Stimulated activated CD8-positive, alpha-beta memory T cell treated with anti-CD3 and anti-CD28 coated beads, Interleukin-4, amount 100 ng/mL, for 1 hour (primary cell): ENCODE data around the gene SH2D6.
"Not testable (repeated sequence)": the region's sequence is repeated elsewhere in the genome, so short reads cannot be mapped to it uniquely, and the experiment has no call there.

Experiments used
- DNase-seq, 2 donors: peaks; one replicate each; pipeline ENCODE4 v3.0.0-alpha.2; 2020; ENCODE audit warnings: low read depth in 2 of 2, low spot score in 1 of 2

SH2D6 gene

GRCh38 chr2:85418132-85419008 is at the start of gene SH2D6:
Gene SH2D6 (plus strand): TSS chr2:85418714. CDS start chr2:85429466, 10,752 bp downstream.
- DNase-seq = peak; percentile 51 to 66

DNA sequence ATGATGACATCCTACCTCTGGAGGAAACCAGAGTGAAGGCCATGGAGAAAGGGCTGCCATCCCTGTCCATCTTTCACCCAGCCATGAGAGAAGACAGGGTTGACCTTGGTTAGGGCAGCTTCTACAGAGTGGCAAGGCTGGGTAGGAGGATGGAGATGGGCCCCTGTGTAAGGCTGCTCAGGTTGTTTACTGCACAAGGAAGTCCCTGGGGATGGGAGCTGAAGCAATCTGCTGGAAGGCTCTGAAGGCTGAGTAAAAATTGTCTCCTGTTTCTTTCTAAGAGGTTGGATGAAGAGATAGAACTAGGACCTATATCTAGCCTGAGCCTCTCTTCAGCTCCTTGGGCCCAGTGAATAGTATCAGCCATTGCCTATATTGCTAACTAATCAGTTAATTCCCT is 49.6 kb upstream of the SH2D6 start:
- no peak for DNase-seq

GRCh38 chr2:85369500-85369899 is 49.0 kb upstream of the SH2D6 start:
- no peak for DNase-seq

- no peak for DNase-seq
Measured at GRCh38 chr2:85371045-85371444, 47.5 kb upstream of the SH2D6 start.

DNA sequence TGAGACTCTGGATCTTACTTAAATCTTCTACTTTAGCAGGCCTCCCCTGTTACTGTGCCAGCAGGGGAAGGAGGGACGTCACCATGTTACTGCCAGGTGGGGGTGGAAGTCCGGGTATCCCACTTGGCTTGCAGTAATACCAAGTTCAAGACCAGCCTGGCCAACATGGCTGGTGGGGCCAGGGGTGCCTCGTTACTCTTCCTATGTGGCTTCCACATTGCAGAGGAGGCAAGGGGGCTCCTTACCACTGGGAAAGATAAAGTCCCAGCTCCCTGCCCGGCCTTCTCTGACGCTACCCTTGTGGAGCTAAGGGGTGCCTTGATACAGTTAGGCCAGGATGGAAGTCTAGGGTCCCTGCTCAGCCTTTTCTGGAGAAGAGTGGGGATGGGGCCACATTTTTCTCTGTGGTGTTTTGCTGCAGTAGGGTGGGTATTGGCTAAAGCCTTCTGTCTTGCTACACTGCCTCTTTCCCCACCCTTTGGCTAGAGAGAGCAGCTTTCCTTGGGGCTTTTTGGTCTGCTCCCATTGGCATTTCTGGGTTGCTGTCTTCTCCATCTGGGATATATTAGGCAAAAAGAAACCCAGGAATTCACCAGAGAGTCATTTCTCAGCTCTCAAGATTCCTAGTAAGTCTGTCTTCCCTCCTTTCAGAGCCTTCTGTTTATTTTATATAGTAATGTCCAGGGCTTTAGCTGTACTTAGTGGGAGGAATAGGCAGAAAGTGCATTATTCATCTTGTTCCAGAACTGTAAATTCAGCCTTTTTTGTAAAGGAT is 42.0 kb upstream of the SH2D6 start:
- no peak for DNase-seq

DNA sequence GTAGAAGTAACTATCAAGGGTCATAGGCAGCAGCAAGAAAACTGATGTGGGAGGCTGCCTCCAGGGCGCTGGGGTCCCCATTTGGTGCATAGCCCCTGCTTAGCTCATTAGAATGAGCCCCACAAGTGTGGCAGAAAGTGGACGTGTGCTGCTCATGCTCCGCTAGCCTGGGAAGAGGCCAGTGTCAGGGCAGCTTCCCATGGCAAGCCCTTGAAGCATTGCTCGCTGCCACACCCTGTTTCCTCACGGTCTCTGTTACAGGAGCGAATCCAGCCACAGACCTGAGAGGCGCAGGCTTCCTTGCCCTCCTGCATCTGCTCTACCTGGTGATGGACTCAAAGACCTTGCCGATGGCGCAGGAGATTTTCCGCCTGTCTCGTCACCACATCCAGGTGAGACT is 41.4 kb upstream of the SH2D6 start:
- no peak for DNase-seq

GRCh38 chr2:85378257-85378656 is 40.3 kb upstream of the SH2D6 start:
- DNase-seq = no peak

DNA sequence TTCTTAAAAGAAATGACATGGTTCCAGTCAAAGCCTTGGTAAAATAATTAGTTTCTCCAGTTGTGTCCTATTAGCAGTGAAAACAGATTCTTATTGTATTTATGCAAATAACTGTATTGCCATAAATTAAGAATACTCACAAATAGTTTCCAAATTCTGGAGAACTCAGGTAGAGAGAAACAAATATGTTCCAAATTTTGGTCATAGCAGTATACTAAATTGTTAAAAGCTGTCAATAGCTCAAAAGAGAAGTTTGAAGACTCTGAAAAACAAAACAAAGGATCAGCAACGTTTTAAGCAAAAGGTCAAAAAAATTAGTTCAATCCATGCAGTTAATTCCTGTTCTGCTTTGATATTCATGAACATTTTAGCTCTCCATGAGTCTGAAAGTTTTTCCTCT is 38.5 kb upstream of the SH2D6 start:
- DNase-seq = no peak

GRCh38 chr2:85383151-85383550 is 35.4 kb upstream of the SH2D6 start:
- not testable (repeated sequence) for DNase-seq

GRCh38 chr2:85383850-85384249 is 34.7 kb upstream of the SH2D6 start:
- DNase-seq = no peak

DNA sequence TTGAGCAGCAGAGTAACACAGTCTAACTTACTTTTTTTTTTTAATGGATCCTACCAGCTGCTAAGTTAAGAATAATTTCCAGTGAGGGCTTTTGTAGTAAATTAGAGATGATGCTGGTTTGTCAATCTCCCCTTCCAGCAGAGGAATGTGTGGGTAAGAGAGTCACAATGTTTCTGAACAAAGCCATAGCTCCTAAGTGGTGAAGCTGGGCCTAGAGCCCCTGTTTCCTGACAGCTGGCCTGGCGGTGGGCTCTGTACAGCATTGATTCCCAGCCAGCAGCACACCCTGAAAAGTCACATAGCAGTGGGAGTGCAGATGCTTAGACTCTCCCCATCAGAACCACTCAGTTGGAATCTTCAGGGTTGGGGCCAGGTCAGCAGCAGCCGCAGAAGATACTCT is 32.8 kb upstream of the SH2D6 start:
- DNase-seq = no peak

- DNase-seq = no peak
Measured at GRCh38 chr2:85387754-85388153, 30.8 kb upstream of the SH2D6 start.

GRCh38 chr2:85388878-85389538 is 29.5 kb upstream of the SH2D6 start:
- no peak for DNase-seq

DNA sequence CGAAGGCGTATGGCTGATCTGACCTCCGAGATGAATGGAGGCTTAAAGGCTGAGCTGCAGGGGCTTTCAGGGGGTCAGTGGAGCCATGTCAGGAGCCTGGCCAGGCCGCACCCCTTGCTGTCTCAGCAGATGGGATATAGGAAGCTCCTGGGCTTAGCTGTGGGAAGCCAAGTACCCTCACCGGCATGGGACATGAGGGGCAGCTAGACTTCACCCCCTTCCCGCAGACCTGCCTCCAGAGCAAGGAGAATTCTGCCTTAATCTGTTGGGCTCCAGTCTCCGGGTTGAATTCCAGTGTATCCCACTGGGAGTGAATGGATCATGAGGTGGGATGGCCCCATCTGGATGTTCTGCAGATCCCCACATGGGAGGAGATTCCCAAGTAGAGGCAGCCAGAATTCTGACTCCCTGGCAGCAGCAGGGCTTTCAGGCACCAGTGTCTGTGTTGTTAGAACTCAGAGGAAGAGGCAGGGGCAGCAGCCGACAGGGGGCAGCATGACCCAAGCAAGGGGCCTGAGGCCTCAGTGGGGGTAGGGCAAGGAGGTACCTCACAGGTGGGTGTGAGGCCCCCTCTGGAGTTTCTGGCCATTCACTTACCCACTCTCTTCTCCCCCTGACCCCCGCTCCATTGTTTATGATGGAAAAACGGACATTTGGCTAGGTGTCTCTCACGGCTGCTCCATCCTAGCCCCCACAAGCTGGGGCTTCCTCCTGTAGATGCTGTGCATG is 27.4 kb upstream of the SH2D6 start:
- DNase-seq = peak in 1 of 2 donors; percentile 58

- no peak for DNase-seq
Measured at GRCh38 chr2:85393836-85394235, 24.7 kb upstream of the SH2D6 start.

- no peak for DNase-seq
Measured at GRCh38 chr2:85394261-85394681, 24.2 kb upstream of the SH2D6 start.

DNA sequence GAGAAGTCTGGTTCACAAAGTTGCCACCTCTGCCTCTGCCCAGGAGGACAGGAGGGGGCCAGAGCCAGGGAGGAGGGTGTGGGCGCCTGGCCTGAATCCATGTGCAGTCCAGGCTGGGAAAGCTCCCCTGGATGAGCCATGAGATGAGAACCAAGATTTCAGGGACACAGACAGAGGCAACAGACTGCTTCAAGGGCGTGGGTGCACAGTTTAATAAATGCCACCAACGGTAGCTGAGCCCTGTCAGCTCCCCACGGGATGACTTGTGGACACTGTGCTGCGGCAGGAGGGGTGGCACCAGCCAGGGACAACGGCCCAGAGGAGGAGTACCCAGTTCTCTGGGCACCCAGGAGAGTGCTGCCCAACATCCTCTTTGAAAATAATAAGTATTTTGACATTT is 23.5 kb upstream of the SH2D6 start:
- DNase-seq = no peak

DNA sequence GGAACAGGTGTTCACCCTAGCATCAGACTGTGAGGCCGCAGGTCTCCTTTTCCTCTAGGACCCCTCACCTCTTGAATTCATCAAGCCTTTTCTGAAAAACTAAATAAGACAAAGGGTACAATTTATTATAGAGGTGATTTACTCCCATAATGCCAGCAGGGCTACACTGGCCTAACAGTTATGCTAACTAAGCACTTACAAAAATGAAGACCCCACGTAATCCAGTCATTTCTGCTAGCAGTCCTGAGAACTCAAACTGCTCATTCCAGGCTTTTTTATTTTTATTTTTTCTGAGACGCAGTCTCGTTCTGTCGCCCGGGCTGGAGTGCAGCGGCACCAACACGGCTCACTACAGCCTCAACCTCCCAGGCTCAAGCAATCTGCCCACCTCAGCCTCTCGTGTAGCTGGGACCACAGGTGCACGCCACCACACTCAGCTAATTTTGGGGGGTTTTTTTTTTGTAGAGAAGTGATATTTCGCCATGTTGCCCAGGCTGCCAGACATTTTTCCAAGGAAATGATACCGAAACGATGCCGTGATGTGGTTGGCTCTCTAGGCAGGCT is 22.5 kb upstream of the SH2D6 start:
- DNase-seq = no peak

- no peak for DNase-seq
Measured at GRCh38 chr2:85396531-85397470, 21.7 kb upstream of the SH2D6 start.

DNA sequence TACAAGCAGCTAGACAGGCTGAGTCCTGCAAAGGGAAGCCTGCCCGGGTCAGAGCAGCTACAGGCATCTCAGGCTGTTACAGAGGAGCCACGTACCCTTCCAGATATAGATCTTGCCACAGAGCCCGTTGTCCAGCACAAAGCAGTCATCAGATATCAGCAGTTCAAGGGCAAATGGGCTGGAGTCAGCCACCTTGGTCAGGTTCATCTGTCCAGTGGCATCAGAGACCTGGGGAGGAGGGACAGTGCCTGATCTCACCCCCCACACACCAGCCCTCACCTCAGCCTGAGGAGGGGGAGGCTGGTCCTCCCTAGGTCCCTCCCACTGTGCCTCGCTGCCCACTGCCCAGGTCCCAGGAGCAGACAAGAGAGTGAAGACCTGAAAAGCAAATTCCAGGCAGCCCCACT is 20.6 kb upstream of the SH2D6 start:
- no peak for DNase-seq
